ENCODE results near the gene POLR2J. TPM values are rescaled to one million over a fixed set of nuclear protein-coding genes. Genes with fewer than 3 reads are reported as not detected.
A peak's percentile ranks its signal among the peaks of the same experiment; 100 is the strongest.
"Not testable (repeated sequence)": the region's sequence is repeated elsewhere in the genome, so short reads cannot be mapped to it uniquely, and the experiment has no call there.

The POLR2J gene
- total RNA-seq, 1 donor from 2014 or later, result 29.9 TPM

DNA sequence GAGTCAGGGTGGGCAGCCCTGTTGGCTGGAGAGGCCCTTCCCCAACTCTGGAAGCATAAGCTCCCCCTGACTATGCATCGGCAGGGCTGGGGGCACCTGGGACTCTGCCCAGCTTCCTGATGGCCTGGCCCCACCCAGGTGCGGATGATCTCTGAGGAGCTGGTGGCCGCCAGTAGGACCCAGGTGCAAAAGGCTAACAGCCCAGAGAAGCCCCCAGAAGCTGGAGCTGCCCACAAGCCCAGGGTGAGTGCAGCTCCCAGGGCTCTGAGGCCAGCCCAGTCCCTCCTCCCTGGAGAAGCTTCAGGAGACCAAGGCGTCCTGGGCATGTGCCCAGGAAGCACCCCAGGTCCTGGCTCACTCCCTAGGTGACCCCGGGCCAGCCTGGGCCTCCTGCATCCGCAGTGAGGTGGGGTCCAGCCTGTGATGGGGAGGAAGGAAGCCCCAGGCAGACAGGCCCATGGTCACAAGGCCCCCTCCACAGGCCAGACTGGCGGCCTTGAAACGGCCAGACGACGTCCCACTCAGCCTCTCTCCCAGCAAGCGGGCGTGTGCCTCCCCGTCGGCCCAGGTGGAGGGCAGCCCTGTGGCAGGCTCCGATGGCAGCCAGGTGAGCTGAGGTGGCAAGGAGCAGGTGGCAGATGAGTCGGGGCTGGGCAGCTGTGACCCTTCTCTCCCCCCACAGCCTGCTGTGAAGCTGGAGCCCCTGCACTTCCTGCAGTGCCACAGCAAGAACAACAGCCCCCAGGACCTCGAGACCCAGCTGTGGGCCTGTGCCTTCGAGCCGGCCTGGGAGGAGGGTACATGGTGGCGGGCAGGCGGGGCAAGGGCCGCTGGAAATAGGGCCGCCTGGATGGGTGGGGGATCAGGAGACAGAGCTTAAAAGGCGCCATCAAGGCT lies 10.9 kb downstream of the POLR2J start:
- ATAC-seq (no peak), DNase-seq (ENCODE audit: low spot score) (no peak)

DNA sequence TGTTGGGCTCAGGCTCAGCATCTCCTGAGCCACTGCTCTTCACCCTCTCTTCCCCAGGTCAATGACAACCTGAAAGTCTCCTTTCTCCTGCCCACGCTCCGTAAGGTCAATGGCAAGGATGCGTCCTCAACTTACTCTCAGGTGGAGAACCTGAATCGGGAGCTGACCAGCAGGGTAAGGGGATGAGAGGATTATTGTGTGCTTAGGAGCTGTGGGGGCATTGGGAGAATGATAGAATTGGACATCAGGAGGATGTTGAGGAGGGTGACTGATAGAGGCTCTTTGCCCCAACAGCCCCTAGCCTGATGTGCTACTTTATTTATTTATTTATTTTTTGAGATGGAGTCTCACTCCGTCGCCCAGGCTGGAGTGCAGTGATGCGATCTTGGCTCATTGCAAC lies 12.6 kb downstream of the POLR2J start:
- DNase-seq (ENCODE audit: low spot score) (no peak), ATAC-seq (no peak)

DNA sequence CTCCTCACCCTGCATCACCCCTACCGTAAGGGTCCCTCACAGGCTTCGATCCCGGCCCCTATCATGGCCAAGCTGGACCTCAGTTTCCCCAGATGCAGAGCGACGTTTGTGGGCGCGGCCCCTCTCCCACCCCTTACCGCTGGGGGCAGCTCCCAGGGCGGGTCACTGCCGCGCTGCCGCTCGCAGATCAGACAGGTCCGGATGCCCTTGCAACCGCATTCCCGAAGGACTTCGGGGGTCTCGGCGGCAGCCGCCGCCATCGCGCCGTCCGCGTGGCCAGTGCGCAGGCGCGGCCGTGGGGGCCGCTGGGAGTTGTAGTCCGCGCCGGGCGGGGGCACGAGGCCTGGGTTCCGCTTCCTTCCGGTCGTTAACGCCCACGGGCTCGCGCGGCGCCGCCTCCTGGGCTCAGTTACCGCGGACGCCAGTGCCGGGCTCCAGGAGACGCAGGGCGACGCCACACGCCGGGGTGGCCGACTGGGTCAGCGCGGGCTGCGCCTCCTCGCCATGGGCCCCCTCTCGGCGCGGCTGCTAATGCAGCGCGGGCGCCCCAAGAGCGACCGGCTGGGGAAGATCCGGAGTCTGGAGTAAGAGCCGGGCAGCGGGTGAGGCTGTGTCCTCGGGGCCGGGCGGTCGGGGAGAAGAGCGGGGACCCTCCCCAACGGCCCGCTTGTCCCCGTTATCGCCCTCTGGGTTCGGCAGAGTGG lies 14.0 kb downstream of the POLR2J start, which contains the start of the genes ALKBH4 and LRWD1:
ALKBH4 (minus strand) TSS at position 287 of the 704 bp plus-strand sequence; CDS start at position 260, 27 bp downstream.
LRWD1 (plus strand) TSS at position 408 of the 704 bp plus-strand sequence; CDS start at position 505, 97 bp downstream.
- ATAC-seq (peak; percentile 91), DNase-seq (ENCODE audit: low spot score) (peak; percentile 95)

DNA sequence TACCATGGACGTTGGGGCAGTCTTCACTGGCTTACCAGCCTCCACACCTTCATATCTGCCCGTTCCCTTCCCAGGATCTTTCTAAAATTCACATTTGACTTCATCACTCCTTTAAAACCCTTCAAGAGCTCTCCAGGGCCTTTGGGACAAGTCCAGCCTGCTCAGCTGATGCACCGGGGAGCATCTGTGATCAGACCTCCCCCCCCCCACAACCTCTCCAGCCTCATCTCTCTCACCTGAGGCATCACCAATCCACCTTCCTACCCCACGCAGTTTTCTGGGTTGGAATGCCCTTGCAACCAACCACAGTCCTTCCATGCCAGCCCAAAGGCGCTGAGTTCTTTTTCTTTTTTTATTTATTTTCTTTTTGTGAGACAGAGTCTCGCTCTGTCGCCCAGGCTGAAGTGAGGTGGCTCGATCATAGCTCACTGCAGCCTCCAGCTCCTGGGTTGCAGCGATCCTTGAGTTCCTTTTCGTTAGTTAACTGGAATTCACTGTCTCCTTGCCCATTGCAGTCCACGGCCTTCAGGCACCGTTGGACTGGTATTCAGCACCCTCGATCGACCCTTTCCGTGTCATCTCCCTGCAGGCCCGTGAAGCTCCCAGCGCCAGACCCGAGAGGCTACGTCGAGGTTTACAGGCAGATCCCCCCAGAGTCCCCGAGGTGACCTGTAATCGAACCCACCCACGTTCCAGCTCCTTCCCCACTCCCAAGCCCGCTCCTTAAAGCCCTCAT lies 14.7 kb downstream of the POLR2J start:
- DNase-seq (ENCODE audit: low spot score) (no peak), ATAC-seq (peak; percentile 6)

- DNase-seq (ENCODE audit: low spot score) (no peak), ATAC-seq (no peak)
Measured at GRCh38 chr7:102460467-102460866, 18.3 kb downstream of the POLR2J start.

DNA sequence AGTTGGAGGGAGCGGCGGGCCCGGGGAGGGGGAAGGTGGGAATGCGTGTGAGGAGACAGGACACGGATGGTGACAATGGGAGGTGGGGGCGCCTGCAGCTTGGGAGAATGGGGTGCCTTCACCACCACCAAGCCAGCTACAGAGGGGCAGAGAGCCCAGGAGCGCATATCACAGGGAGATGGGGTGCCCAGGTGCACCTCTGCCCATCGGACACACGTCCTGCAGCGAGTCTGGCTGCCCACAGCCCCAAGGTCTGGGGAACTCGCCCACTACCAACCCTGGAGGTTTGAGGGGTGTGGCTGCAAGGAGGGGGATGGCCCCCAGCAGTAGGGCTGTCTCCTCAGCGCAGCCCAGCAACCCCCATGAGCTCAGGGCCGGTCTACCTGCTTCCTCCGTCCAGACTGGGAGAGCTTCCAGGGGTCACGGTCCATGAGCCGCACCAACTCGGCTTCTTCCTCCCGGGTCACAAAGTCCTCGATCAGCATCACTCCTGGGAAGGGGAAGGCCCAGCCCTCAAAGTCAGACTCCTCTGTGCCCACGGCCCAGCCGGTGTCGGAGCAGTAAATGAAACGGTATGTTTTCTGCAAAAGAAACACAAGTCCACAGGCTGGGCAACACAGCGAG lies 19.4 kb downstream of the POLR2J start:
- ATAC-seq, result peak; percentile 60
- DNase-seq (ENCODE audit: low spot score), result no peak

GRCh38 chr7:102457352-102457924 lies 21.3 kb downstream of the POLR2J start:
- no peak for ATAC-seq
- DNase-seq (ENCODE audit: low spot score), result no peak

- DNase-seq (ENCODE audit: low spot score), result no peak
- no peak for ATAC-seq
Measured at GRCh38 chr7:102456327-102456726, 22.4 kb downstream of the POLR2J start.

DNA sequence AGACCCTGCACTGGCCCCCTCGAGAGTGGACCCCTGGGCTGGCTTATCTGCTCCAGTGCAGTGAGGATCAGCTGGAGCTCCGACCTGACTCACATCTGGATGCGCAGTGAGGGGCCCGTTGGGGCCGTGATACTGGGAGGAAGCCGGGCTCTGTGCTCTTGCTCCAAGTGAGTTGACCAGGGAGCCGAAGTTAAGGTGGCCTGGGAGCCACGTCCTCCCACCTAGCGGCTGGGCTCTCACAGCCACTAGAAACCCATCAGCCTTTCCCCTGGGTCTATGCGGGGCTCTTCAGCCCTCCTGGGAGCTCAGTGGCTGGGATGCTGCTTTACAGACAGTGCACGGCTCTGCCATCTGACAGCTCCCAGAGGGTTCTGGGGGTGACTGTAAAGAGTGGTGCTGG lies 23.1 kb downstream of the POLR2J start:
- DNase-seq (ENCODE audit: low spot score) (no peak), ATAC-seq (no peak)

DNA sequence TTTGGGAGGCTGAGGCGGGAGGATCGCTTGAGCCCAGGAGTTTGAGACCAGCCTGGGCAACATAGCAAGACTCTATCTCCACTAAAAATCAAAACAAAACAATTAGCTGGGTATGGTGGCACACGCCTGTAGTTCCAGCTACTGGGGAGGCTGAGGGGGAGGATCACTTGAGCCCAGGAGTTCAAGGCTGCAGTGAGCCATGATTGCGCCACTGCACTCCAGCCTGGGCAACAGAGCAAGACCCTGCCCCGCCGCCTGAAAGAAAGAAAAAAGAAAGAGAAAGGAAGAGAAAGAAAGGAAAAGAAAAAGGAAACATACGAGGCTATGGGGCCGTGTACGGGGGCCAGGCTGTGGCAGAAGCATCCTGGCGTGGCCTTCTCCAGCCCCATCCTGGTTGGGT lies 23.8 kb downstream of the POLR2J start:
- not testable (repeated sequence) for ATAC-seq; DNase-seq (ENCODE audit: low spot score)

- DNase-seq (ENCODE audit: low spot score), result no peak
- no peak for ATAC-seq
Measured at GRCh38 chr7:102454468-102454867, 24.3 kb downstream of the POLR2J start.

DNA sequence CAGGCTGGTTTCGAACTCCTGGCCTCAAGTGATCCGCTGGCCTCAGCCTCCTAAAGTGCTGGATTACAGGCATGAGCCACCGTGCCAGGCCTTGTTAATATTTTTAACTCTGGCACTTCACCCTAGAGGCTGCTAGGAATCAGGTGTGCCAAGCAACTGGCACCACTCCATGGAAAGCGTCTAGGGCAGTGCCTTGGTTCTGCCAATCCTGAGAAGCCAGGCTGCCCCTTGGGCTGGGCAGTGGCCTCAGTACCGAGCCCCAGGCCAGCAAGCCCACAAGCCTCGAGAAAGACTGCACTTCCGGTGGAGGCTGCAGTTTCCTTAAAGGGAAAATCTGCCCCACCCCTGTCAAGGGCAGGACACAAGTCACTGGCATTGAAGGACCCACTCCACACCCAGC lies 25.4 kb downstream of the POLR2J start:
- ATAC-seq (peak; percentile 57), DNase-seq (ENCODE audit: low spot score) (no peak)

DNA sequence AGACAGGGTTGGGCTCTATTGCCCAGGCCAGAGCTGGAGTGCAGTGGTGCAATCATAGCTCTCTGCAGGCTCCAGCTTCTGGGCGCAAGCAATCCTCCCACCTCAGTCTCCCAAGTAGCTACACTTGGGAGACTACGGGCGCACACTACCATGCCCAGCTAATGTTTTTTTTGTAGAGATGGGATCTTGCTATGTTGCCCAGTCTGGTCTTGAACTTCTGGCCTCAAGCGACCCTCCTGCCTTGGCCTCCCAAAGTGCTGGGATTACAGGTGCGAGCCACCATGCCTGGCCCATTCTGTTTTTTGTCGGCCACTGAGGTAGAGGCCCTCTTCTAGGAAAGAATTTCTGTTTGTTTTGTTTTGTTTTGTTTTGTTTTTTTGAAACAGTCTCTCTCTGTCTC lies 26.3 kb downstream of the POLR2J start:
- DNase-seq (ENCODE audit: low spot score) (no peak), ATAC-seq (no peak)

GRCh38 chr7:102451371-102452054 lies 27.2 kb downstream of the POLR2J start:
- ATAC-seq (peak; percentile 31), DNase-seq (ENCODE audit: low spot score) (no peak)

DNA sequence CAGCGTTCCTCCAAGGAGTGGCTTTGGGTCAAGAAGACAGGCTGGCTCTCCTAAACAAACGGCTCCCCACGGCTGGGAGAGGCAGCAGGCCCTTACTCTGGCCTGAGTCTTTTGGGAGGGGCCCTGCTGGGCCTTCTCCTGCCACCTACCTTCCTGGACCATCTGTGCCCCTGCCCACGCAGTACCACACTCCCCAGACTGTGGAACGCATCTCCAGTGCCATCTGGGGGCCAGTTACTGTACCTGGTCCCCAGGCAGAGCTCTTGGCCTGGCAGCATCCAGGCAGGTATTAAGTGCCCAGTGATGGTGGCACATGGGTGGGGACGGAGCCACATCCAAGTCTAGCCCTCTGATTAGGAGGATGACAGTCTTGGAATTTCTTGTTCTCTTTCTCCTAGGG lies 28.5 kb downstream of the POLR2J start:
- ATAC-seq (peak; percentile 45), DNase-seq (ENCODE audit: low spot score) (no peak)

- DNase-seq (ENCODE audit: low spot score) (no peak), ATAC-seq (no peak)
Measured at GRCh38 chr7:102449136-102449535, 29.6 kb downstream of the POLR2J start.

DNA sequence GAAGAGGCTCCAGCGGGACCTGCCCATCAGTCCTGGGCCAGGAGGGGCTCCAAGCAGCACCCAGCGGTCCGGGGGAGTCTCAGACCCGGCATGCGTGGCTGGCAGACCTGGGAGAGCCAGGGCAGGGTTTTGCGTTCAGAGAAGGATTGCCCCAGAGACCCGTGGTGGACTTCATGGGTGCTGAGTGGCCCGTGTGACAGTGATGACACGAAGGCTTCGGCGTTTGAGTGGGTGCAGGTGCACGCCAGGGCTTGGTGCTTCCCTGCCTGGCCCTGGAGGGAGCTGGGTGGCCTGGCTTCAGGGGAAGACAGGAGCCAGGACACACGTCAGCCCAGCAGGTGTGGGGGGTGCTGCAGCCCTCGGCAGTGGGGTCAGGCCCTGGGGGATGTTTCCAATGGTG lies 31.4 kb downstream of the POLR2J start:
- DNase-seq (ENCODE audit: low spot score), result no peak
- ATAC-seq, result no peak

- ATAC-seq, result no peak
- no peak for DNase-seq (ENCODE audit: low spot score)
Measured at GRCh38 chr7:102446387-102447156, 32.1 kb downstream of the POLR2J start.

- DNase-seq (ENCODE audit: low spot score), result no peak
- no peak for ATAC-seq
Measured at GRCh38 chr7:102445674-102446071, 33.0 kb downstream of the POLR2J start.

Data from left lobe of liver (tissue), 2 donors.